Spleen (tissue), 11 donors: Measurements from ENCODE around the gene CBX2. TPM values are rescaled to one million over a fixed set of nuclear protein-coding genes. Genes with fewer than 3 reads are reported as not detected.

ENCODE experiments used
- DNase-seq: peaks from one replicate; pipeline ENCODE4 v3.0.0-alpha.2; 2020
- H3K27ac ChIP-seq, 8 donors: fragments of 200-600 bp; sonication (generic) in 7 of 8; 1 replicate in 4 of 8; 2 replicates in 4 of 8; pipeline versions ENCODE4 v1.5.0 to v1.8.0; 2016 to 2021; ENCODE audit warnings: inconsistent platforms in 4 of 8, mild to moderate bottlenecking in 4 of 8, moderate library complexity in 1 of 8
- H3K27me3 ChIP-seq, 7 donors: fragments of 200-600 bp; sonication (generic) in 6 of 7; replicated peaks in 1 of 7; 1 replicate in 4 of 7; 2 replicates in 3 of 7; pipeline versions ENCODE4 v1.5.0 to v1.8.0; 2016 to 2021; ENCODE audit warnings: inconsistent platforms in 3 of 7, mild to moderate bottlenecking in 1 of 7
- H3K36me3 ChIP-seq, 6 donors: fragments of 200-600 bp; sonication (generic) in 5 of 6; 1 replicate in 4 of 6; 2 replicates in 2 of 6; pipeline versions ENCODE4 v1.5.0 to v1.8.0; 2016 to 2021; ENCODE audit warnings: inconsistent platforms in 2 of 6
- H3K4me1 ChIP-seq, 6 donors: fragments of 200-600 bp; sonication (generic) in 5 of 6; 1 replicate in 3 of 6; 2 replicates in 3 of 6; pipeline versions ENCODE4 v1.5.0 to v1.8.0; 2016 to 2021; ENCODE audit warnings: inconsistent platforms in 3 of 6
- H3K4me3 ChIP-seq, 8 donors: fragments of 200-600 bp; sonication (generic) in 7 of 8; 1 replicate in 4 of 8; 2 replicates in 4 of 8; pipeline versions ENCODE4 v1.5.0 to v1.8.0; 2016 to 2021; ENCODE audit warnings: inconsistent platforms in 4 of 8, mild to moderate bottlenecking in 4 of 8, moderate library complexity in 2 of 8
- H3K9me3 ChIP-seq, 8 donors: fragments of 200-600 bp; sonication (generic) in 7 of 8; 1 replicate in 4 of 8; 2 replicates in 4 of 8; pipeline versions ENCODE4 v1.5.0 to v1.8.0; 2016 to 2021; ENCODE audit warnings: inconsistent platforms in 4 of 8
- CTCF ChIP-seq, 11 experiments: fragments of 200-600 bp in 7 of 11; fragments of 450-650 bp in 4 of 11; sonication (generic) in 4 of 11; IDR thresholded peaks in 8 of 11; conservative IDR thresholded peaks in 3 of 11; 1 replicate in 7 of 11; 2 replicates in 4 of 11; pipeline versions ENCODE4 v1.4.0 to v1.8.0; 2016 to 2021; ENCODE audit warnings: antibody characterized with exemption in 11 of 11, inconsistent platforms in 4 of 11, mild to moderate bottlenecking in 1 of 11
- POLR2A ChIP-seq, 3 donors: fragments of 450-650 bp; IDR thresholded peaks; one replicate each; pipeline ENCODE4 v1.5.1; 2017; ENCODE audit warnings: antibody characterized with exemption in 3 of 3, mild to moderate bottlenecking in 1 of 3
- POLR2AphosphoS5 ChIP-seq, 3 donors: sonication (generic); formaldehyde crosslinking; IDR thresholded peaks; one replicate each; pipeline ENCODE4 v1.5.1; 2017; ENCODE audit warnings: antibody characterized with exemption in 3 of 3
- WGBS, 5 donors: extraction: QIAGEN DNeasy Blood & Tissue Kit in 3 of 5; methylation state at CpG; one replicate each; pipeline versions ENCODE4 v1.1.5 to v1.1.7; 2013 to 2018; 5-methylcytosine and 5-hydroxymethylcytosine counted together
- intact Hi-C: fragments of 100-400 bp; cut with DNase I; formaldehyde crosslinking; loops from one replicate; pipeline ENCODE4 v1.15.0; 2023; ENCODE audit warnings: low total_unique reads
- polyA plus RNA-seq, 3 donors: library from polyadenylated mRNA; stranded (reverse); fragments of 200-250 nt; gene quantifications; one replicate each; pipeline ENCODE4 v1.2.1, GENCODE V29; 2013
- total RNA-seq, 7 donors: library from RNA; depleted of rRNA in 3 of 7; stranded (reverse); fragments of >200 nt in 3 of 7; fragmentation: NEBNext Ultra II Directional in 4 of 7; extraction: Animal tissue kit (Norgen Biotek cat#: 25700) in 4 of 7; gene quantifications; one replicate each; pipeline versions ENCODE4 v1.1.0 to v1.2.1, GENCODE V29; 2016 to 2021
- donor health status: healthy with polysubstance abuse.
- donor health status: DM: no; HTN: no; CAD: no; lungs with moderate emphysema.
- donor health status: DM: no; HTN: no; CAD: no.
- donor health status: Bipolar disorder and iron deficiency.
- donor health status: healthy.
- donor health status: DM: no; HTN: no; CAD: no.
- donor health status: DM: yes; HTN: yes; CAD: no.

Gene CBX2
- total and polyA plus RNA-seq, 10 donors, result 0.48 to 6.2 (median 3.3) TPM

GRCh38 chr17:79831265-79832217 is 53.6 kb downstream of the CBX2 start:
- H3K4me3 ChIP-seq, result peak overlapping the region in 3 of 8 donors; percentile 13 to 53 (median 26)
- TF ChIP-seq CTCF (IDR thresholded peaks at IDR 0.05 in 8 of 11, conservative IDR thresholded peaks at IDR 0.05 in 3 of 11) (no peak), POLR2AphosphoS5 (IDR thresholded peaks at IDR 0.05) (peak in 2 of 3 donors; percentile 7 to 43), POLR2A (IDR thresholded peaks at IDR 0.05) (no peak)
- peak; percentile 81 for DNase-seq
- no peaks in the 10 kb centered on the region for H3K9me3 ChIP-seq
- intact Hi-C loops, result loop anchor here (10.0 kb wide), 1 partner anchor 87 kb away; no protein-coding TSS in a partner anchor
- H3K27me3 ChIP-seq, result peaks cover 0 to 5% (median 0%) of the 10 kb centered on the region in 7 donors
- WGBS, 5 donors, result 35 to 52% (median 45%) methylated on average over 29 to 33 of the region's 33 CpGs
- H3K4me1 ChIP-seq, result peaks cover 20 to 82% (median 65%) of the 10 kb centered on the region in 6 donors
- H3K27ac ChIP-seq, result peak overlapping the region in 5 of 8 donors; percentile 22 to 71 (median 47)
- H3K36me3 ChIP-seq, result peaks cover 3 to 42% (median 23%) of the 10 kb centered on the region in 6 donors

GRCh38 chr17:79832218-79833109 is 54.5 kb downstream of the CBX2 start:
- Histone ChIP-seq H3K9me3 (no peaks in the 10 kb centered on the region), H3K27me3 (no peaks in the 10 kb centered on the region), H3K27ac (peak overlapping the region in 5 of 8 donors; percentile 22 to 71 (median 47)), H3K4me1 (peaks cover 28 to 85% (median 70%) of the 10 kb centered on the region in 6 donors), H3K36me3 (peaks cover 3 to 46% (median 23%) of the 10 kb centered on the region in 6 donors), H3K4me3 (peak overlapping the region in 3 of 8 donors; percentile 13 to 53 (median 26))
- DNase-seq, result no peak
- intact Hi-C loops, result loop anchor here (10.0 kb wide), 1 partner anchor 88 kb away; no protein-coding TSS in a partner anchor
- WGBS, 5 donors, result 20 to 44% (median 32%) methylated on average over 29 to 72 of the region's 72 CpGs
- peak in 1 of 3 donors; percentile 54 for TF ChIP-seq POLR2AphosphoS5 (IDR thresholded peaks at IDR 0.05)
- no peak for TF ChIP-seq CTCF (IDR thresholded peaks at IDR 0.05 in 8 of 11, conservative IDR thresholded peaks at IDR 0.05 in 3 of 11)
- no peak for TF ChIP-seq POLR2A (IDR thresholded peaks at IDR 0.05)

GRCh38 chr17:79833110-79833450 is 55.1 kb downstream of the CBX2 start:
- peaks cover 3 to 46% (median 23%) of the 10 kb centered on the region in 6 donors for H3K36me3 ChIP-seq
- H3K9me3 ChIP-seq, result no peaks in the 10 kb centered on the region
- H3K27me3 ChIP-seq, result no peaks in the 10 kb centered on the region
- no peak for TF ChIP-seq CTCF (IDR thresholded peaks at IDR 0.05 in 8 of 11, conservative IDR thresholded peaks at IDR 0.05 in 3 of 11)
- TF ChIP-seq POLR2AphosphoS5 (IDR thresholded peaks at IDR 0.05), result no peak
- TF ChIP-seq POLR2A (IDR thresholded peaks at IDR 0.05), result no peak
- intact Hi-C loops, result loop anchor here (10.0 kb wide), 1 partner anchor 88 kb away; no protein-coding TSS in a partner anchor
- DNase-seq, result no peak
- peak overlapping the region in 1 of 8 donors; percentile 65 for H3K27ac ChIP-seq
- 77 to 85% (median 79%) methylated on average over 7 of the region's 7 CpGs for WGBS, 5 donors
- peak overlapping the region in 3 of 8 donors; percentile 13 to 53 (median 26) for H3K4me3 ChIP-seq
- H3K4me1 ChIP-seq, result peaks cover 31 to 91% (median 76%) of the 10 kb centered on the region in 6 donors
